Uterus (tissue), 4 donors: Measurements from ENCODE around the gene SUMO1. TPM values are rescaled to one million over a fixed set of nuclear protein-coding genes. Genes with fewer than 3 reads are reported as not detected.

Source experiments
- DNase-seq, 2 donors: peaks; one replicate each; pipeline ENCODE4 v3.0.0-alpha.2; 2019 to 2020
- H3K27ac ChIP-seq, 2 donors: fragments of 200-600 bp; sonication (generic); 1 replicate in 1 of 2; 2 replicates in 1 of 2; pipeline ENCODE4 v1.5.1; 2016 to 2018
- H3K27me3 ChIP-seq, 2 donors: fragments of 200-600 bp; sonication (generic); one replicate each; pipeline ENCODE4 v1.5.1; 2018 to 2019; ENCODE audit warnings: control low read depth in 1 of 2
- H3K36me3 ChIP-seq, 2 donors: fragments of 200-600 bp; sonication (generic); one replicate each; pipeline ENCODE4 v1.5.1; 2019; ENCODE audit warnings: control low read depth in 1 of 2
- H3K4me1 ChIP-seq, 2 donors: fragments of 200-600 bp; sonication (generic); one replicate each; pipeline ENCODE4 v1.5.1; 2018 to 2019; ENCODE audit warnings: control low read depth in 1 of 2
- H3K4me3 ChIP-seq, 2 donors: fragments of 200-600 bp; sonication (generic); 1 replicate in 1 of 2; 2 replicates in 1 of 2; pipeline ENCODE4 v1.5.1; 2018 to 2019; ENCODE audit warnings: mild to moderate bottlenecking in 1 of 2
- H3K9me3 ChIP-seq, 2 donors: fragments of 200-600 bp; sonication (generic); one replicate each; pipeline ENCODE4 v1.5.1; 2019; ENCODE audit warnings: control low read depth in 1 of 2
- POLR2A ChIP-seq, 2 donors: fragments of 450-650 bp; IDR thresholded peaks; one replicate each; pipeline ENCODE4 v1.6.1; 2016; ENCODE audit warnings: antibody characterized with exemption in 2 of 2, mild to moderate bottlenecking in 1 of 2, moderate library complexity in 1 of 2
- intact Hi-C: fragments of 100-400 bp; cut with DNase I; formaldehyde crosslinking; loops from one replicate; pipeline ENCODE4 v1.15.1; 2023; ENCODE audit warnings: low total_unique reads
- total RNA-seq, 4 donors: library from RNA; depleted of rRNA in 3 of 4; stranded (reverse); fragments of >200 nt in 3 of 4; gene quantifications; one replicate each; pipeline versions ENCODE4 v1.1.0 to v1.2.4, GENCODE V29; 2014 to 2023
- TF ChIP-seq, protein P1 (sequence below), 4 experiments: fragments of 200-600 bp in 2 of 4; fragments of 450-650 bp in 2 of 4; sonication (generic) in 2 of 4; IDR thresholded peaks; one replicate each; pipeline ENCODE4 v1.5.1; 2016 to 2019; ENCODE audit warnings: antibody characterized with exemption in 4 of 4, mild to moderate bottlenecking in 2 of 4, moderate library complexity in 1 of 4
- donor health status: DM: yes; HTN: yes; CAD: no.

Gene SUMO1
- total RNA-seq, 4 donors from 2014 or later, result 45.6 to 136 (median 52.7) TPM

DNA sequence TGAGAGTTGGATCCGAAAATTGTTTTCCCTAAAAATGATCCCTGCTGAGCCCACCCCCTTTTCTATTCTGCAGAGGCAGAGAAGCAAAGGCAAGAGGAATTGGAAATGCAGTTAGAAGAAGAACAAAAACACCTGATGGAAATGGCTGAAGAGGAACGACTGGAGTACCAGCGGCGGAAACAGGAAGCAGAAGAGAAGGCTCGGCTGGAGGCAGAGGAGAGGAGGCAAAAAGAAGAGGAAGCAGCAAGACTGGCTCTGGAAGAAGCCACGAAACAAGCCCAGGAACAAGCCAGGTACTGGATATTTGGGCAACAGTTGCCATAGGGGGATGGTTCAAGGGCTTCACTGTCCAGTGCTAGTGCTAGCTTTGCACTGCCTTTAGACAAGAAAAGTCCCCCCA lies 41.7 kb downstream of the SUMO1 start:
- Histone ChIP-seq H3K9me3 (no peaks in the 10 kb centered on the region), H3K4me1 (no peaks in the 10 kb centered on the region), H3K27ac (no peak overlapping the region), H3K4me3 (no peak overlapping the region), H3K36me3 (no peaks in the 10 kb centered on the region), H3K27me3 (no peaks in the 10 kb centered on the region)
- TF ChIP-seq, protein P1, sequence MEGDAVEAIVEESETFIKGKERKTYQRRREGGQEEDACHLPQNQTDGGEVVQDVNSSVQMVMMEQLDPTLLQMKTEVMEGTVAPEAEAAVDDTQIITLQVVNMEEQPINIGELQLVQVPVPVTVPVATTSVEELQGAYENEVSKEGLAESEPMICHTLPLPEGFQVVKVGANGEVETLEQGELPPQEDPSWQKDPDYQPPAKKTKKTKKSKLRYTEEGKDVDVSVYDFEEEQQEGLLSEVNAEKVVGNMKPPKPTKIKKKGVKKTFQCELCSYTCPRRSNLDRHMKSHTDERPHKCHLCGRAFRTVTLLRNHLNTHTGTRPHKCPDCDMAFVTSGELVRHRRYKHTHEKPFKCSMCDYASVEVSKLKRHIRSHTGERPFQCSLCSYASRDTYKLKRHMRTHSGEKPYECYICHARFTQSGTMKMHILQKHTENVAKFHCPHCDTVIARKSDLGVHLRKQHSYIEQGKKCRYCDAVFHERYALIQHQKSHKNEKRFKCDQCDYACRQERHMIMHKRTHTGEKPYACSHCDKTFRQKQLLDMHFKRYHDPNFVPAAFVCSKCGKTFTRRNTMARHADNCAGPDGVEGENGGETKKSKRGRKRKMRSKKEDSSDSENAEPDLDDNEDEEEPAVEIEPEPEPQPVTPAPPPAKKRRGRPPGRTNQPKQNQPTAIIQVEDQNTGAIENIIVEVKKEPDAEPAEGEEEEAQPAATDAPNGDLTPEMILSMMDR (IDR thresholded peaks at IDR 0.05), result no peak
- TF ChIP-seq POLR2A (IDR thresholded peaks at IDR 0.05), result no peak
- no peak for DNase-seq
- intact Hi-C loops, result no loop called here

DNA sequence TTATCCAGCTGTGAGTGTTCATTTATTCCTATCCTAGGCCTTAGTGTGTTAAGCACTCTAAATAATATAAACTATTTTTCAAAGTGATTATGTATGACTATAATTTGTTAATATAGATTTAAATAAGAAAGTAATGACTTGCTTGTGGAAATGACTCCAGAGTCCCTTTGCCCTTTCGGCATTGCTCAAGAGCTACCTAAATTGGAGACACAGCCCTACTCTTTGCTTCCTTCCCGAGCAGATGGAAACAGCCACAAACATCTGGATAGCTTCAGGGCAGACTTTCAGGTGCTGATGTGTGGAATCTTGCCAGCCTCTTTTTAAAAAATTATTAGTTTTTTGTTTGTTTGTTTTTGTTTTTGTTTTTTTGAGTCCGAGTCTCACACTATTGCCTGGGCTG lies 44.0 kb downstream of the SUMO1 start:
- no peak for DNase-seq
- Histone ChIP-seq H3K27me3 (no peaks in the 10 kb centered on the region), H3K36me3 (no peaks in the 10 kb centered on the region), H3K9me3 (no peaks in the 10 kb centered on the region), H3K4me3 (no peak overlapping the region), H3K27ac (no peak overlapping the region), H3K4me1 (no peaks in the 10 kb centered on the region)
- TF ChIP-seq, protein P1 (IDR thresholded peaks at IDR 0.05), result no peak
- TF ChIP-seq POLR2A (IDR thresholded peaks at IDR 0.05), result no peak
- intact Hi-C loops, result no loop called here

DNA sequence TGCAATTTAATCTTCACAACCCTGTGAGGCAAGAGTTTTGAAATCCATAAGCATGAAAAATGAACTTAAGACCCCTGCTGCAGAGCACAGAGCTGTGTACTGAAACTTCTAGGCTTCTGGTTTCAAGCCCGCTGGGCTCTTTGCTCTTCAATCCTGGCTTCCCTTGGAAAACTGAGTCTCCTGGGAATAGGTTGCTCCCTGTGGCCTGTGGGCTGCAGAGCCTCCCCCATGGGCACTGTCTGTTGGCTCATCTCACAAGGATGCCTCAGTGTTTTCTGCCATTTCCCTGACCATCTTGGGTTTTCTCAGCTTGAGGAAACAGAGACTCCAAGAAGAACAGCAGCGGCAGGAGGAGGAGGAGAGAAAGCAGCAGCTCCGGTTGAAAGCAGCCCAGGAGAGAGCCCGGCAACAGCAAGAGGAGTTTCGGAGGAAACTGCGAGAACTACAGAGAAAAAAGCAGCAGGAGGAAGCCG lies 44.5 kb downstream of the SUMO1 start:
- Histone ChIP-seq H3K27ac (no peak overlapping the region), H3K27me3 (no peaks in the 10 kb centered on the region), H3K4me3 (no peak overlapping the region), H3K4me1 (no peaks in the 10 kb centered on the region), H3K9me3 (no peaks in the 10 kb centered on the region), H3K36me3 (no peaks in the 10 kb centered on the region)
- intact Hi-C loops, result no loop called here
- no peak for TF ChIP-seq POLR2A (IDR thresholded peaks at IDR 0.05)
- TF ChIP-seq, protein P1 (IDR thresholded peaks at IDR 0.05), result no peak
- DNase-seq, result no peak

DNA sequence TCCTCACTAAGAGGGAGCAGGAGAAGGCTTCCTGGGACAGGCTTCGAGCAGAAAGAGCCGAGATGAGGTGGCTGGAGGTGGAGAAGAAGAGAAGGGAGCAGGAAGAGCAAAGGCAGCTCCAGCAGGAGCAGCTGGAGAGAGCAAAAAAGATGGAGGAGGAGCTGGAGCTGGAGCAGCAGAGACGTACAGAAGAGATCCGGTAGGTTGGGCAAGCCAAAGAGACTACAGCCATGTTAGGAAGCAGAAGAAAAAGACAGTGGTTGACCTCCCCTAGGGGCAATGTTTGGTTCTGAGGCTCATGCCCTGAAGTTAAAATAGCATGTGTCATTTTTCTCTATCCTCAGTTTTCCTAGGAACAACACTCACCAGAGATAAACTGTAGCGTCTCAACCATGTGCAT lies 45.1 kb downstream of the SUMO1 start:
- Histone ChIP-seq H3K27ac (no peak overlapping the region), H3K27me3 (no peaks in the 10 kb centered on the region), H3K9me3 (no peaks in the 10 kb centered on the region), H3K36me3 (no peaks in the 10 kb centered on the region), H3K4me3 (no peak overlapping the region), H3K4me1 (no peaks in the 10 kb centered on the region)
- no peak for DNase-seq
- intact Hi-C loops, result no loop called here
- no peak for TF ChIP-seq POLR2A (IDR thresholded peaks at IDR 0.05)
- TF ChIP-seq, protein P1 (IDR thresholded peaks at IDR 0.05), result no peak

DNA sequence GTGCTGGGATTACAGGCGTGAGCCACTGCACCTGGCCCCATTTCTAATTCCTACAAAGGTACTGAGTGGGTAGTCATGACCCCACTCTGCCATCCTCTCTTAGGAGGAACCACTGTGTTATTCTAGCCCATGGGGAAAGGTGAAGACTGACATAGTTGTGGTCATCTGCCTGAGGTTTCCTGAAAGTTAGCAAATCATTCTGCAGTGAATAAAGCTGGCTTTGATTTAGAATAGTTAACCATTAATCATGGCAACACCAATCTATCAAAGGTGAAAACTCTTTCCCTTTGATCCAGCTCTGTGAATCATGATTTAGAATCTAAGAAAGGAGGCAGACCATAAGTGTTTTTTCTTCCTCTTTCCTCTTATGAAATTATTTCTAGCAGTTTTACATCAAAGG lies 50.8 kb downstream of the SUMO1 start:
- H3K9me3 ChIP-seq, result no peaks in the 10 kb centered on the region
- H3K36me3 ChIP-seq, result no peaks in the 10 kb centered on the region
- TF ChIP-seq, protein P1 (IDR thresholded peaks at IDR 0.05), result no peak
- no peak for TF ChIP-seq POLR2A (IDR thresholded peaks at IDR 0.05)
- H3K4me3 ChIP-seq, result no peak overlapping the region
- no peaks in the 10 kb centered on the region for H3K4me1 ChIP-seq
- no peak for DNase-seq
- no peak overlapping the region for H3K27ac ChIP-seq
- intact Hi-C loops, result no loop called here
- H3K27me3 ChIP-seq, result no peaks in the 10 kb centered on the region
